ENCODE results near the gene PLIN4. TPM values are rescaled to one million over a fixed set of nuclear protein-coding genes. Genes with fewer than 3 reads are reported as not detected.

The PLIN4 gene
- total and polyA plus RNA-seq, 2 donors (not counting 3 experiments of a cell fraction or from before 2014, with no cell fraction given) = 0.01 TPM; not detected in 1

DNA sequence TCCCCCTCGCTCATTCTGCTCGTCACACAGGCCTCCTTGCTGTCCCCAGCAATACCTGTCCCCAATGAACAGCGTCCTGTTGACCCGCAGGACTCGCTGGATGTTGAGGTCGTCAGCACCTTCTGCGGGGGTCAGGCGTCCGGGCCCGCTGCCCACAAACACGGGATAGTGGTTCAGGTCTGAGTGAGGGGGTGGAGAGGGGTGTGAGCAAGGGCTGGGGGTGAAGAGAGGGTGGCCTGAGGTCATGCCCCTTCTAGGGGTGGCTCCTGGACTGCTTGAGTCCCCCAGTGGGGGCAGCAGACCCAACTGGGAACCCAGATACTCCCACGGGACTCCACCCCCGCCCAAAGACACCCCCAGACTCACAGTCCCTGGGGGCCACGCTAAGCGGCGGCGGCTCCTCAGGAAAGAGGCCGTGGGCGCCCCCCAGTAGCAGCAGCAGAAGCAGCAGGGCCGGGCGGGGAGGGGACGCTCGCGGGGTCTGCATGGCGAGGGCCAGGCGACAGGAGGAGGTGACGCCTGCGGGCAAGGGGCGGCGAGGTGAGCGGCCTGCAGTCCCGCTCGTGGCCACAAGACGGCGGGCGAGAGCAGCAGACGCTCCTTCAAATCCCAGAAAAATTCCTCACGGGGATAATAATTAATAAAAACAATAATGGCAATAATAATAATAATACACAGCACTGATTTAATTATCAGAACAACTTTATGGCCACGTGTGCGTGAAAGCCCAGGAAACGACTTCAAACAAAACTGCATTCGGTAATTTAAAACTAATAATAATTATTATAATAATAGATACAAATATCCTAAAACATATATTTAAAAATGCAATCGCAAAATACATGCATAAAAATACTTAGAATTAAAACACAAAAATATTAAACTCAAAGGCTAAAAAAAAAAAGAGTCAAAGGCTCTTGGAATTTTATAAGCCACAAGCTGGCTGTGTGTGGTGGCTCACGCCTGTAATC, 40.0 kb upstream of the PLIN4 start:
- BruUV-seq (replicated peaks) = no TSS peak
- Histone ChIP-seq H3K79me2 (ENCODE audit: control insufficient read depth, insufficient read depth, low read length) (peaks cover 6% of the 10 kb centered on the region), H3K27me3 (ENCODE audit: control insufficient read depth in 2 of 2, insufficient read depth in 2 of 2, low read length in 2 of 2) (no peaks in the 10 kb centered on the region), H3K9ac (replicated peaks; ENCODE audit: extremely low read depth, insufficient read depth, low read length) (peak overlapping the region; percentile 49), H3K27ac (ENCODE audit: insufficient read depth, low read depth, low read length) (peak overlapping the region; percentile 77), H3K4me1 (ENCODE audit: control insufficient read depth, extremely low read depth, insufficient read depth, low read length) (peaks cover 26% of the 10 kb centered on the region), H3K4me2 (ENCODE audit: insufficient read depth, low read length) (peak overlapping the region; percentile 69), H3K9me3 (replicated peaks; ENCODE audit: control insufficient read depth, insufficient read depth, low read length) (no peaks in the 10 kb centered on the region), H3K36me3 (ENCODE audit: control insufficient read depth in 2 of 2, extremely low read depth in 1 of 2, insufficient read depth in 2 of 2, low read length in 2 of 2) (peaks cover 6 to 25% of the 10 kb centered on the region in 2 experiments), H2AFZ (ENCODE audit: low read depth, low read length) (no peak overlapping the region), H3K4me3 (replicated peaks in 1 of 3; ENCODE audit: insufficient read depth in 1 of 3, low read depth in 1 of 3, low read length in 3 of 3) (peak overlapping the region in 2 of 3 experiments; percentile 37 to 76), H3K9me1 (replicated peaks; ENCODE audit: control insufficient read depth, extremely low read depth, insufficient read depth, low read length) (no peaks in the 10 kb centered on the region), H4K20me1 (replicated peaks; ENCODE audit: control insufficient read depth, extremely low read depth, insufficient read depth, low read length) (no peaks in the 10 kb centered on the region)
- ChIA-PET POLR2A (no interaction called here), CTCF (interaction anchor here (0.8 to 3.4 kb wide), 12 partner anchors 10 to 233 kb away, joined by 3 to 42 read pairs (median 6); partner anchors contain the start of gene FEM1A)
- intact Hi-C loops (cut with micrococcal nuclease) = loop anchor here (5.0 kb wide), 1 partner anchor 164 kb away; the partner anchor contains the start of gene DPP9
- FAIRE-seq (peak; percentile 15), DNase-seq (ENCODE audit: low read depth, low spot score) (peak; percentile 61)
- dilution Hi-C loops (cut with MboI; ENCODE audit: extremely low pct_ligation_motif_present, low sequenced_read_pairs) = no loop called here
- TF ChIP-seq, protein P1, sequence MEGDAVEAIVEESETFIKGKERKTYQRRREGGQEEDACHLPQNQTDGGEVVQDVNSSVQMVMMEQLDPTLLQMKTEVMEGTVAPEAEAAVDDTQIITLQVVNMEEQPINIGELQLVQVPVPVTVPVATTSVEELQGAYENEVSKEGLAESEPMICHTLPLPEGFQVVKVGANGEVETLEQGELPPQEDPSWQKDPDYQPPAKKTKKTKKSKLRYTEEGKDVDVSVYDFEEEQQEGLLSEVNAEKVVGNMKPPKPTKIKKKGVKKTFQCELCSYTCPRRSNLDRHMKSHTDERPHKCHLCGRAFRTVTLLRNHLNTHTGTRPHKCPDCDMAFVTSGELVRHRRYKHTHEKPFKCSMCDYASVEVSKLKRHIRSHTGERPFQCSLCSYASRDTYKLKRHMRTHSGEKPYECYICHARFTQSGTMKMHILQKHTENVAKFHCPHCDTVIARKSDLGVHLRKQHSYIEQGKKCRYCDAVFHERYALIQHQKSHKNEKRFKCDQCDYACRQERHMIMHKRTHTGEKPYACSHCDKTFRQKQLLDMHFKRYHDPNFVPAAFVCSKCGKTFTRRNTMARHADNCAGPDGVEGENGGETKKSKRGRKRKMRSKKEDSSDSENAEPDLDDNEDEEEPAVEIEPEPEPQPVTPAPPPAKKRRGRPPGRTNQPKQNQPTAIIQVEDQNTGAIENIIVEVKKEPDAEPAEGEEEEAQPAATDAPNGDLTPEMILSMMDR (IDR thresholded peaks at IDR 0.05; ENCODE audit: extremely low read depth in 1 of 2, insufficient read depth in 1 of 2, low read depth in 1 of 2, low read length in 2 of 2) = peak; percentile 91 to 93
- TF ChIP-seq, protein P2, sequence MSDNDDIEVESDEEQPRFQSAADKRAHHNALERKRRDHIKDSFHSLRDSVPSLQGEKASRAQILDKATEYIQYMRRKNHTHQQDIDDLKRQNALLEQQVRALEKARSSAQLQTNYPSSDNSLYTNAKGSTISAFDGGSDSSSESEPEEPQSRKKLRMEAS (IDR thresholded peaks at IDR 0.05; ENCODE audit: insufficient read depth, insufficient read length) = no peak
- TF ChIP-seq GATA2 (IDR thresholded peaks at IDR 0.05; ENCODE audit: insufficient read depth, insufficient read length, low read depth, low read length) = no peak
